HEK293T (cell line): ENCODE results near the gene PARVB.

ENCODE experiments used
- CTCF ChIA-PET: fragments of 350-600 bp; formaldehyde crosslinking; extraction: SDS; loops from one replicate; lab custom pipeline; 2021; ENCODE audit warnings: antibody characterized with exemption, inconsistent platforms; lab: Yijun Ruan, JAX
- POLR2A ChIA-PET: fragments of 350-600 bp; formaldehyde crosslinking; extraction: SDS; loops from one replicate; lab custom pipeline; 2020; ENCODE audit warnings: antibody characterized with exemption, inconsistent platforms; lab: Yijun Ruan, JAX
- DNase-seq: peaks from one replicate; pipeline ENCODE4 v3.0.0; 2012; ENCODE audit warnings: mixed read lengths; ENCODE audit errors: extremely low spot score
- ARNT ChIP-seq: fragments of 450-650 bp; IDR thresholded peaks from 2 replicates; pipeline ENCODE4 v1.6.1; 2017; ENCODE audit warnings: mild to moderate bottlenecking
- BHLHE40 ChIP-seq: fragments of 450-650 bp; IDR thresholded peaks from 2 replicates; pipeline ENCODE4 v1.6.1; 2016; ENCODE audit warnings: mild to moderate bottlenecking, moderate library complexity, borderline replicate concordance
- CTBP1 ChIP-seq: fragments of 450-650 bp; IDR thresholded peaks from 2 replicates; pipeline ENCODE4 v1.6.1; 2016; ENCODE audit warnings: borderline replicate concordance
- ELF4 ChIP-seq: fragments of 450-650 bp; IDR thresholded peaks from 2 replicates; pipeline ENCODE4 v1.6.1; 2017; ENCODE audit warnings: antibody characterized with exemption
- FOXA1 ChIP-seq: fragments of 450-650 bp; IDR thresholded peaks from 2 replicates; pipeline ENCODE4 v1.6.1; 2016; ENCODE audit warnings: mild to moderate bottlenecking
- FOXK2 ChIP-seq: fragments of 450-650 bp; IDR thresholded peaks from 2 replicates; pipeline ENCODE4 v1.6.1; 2016; ENCODE audit warnings: mild to moderate bottlenecking
- FOXM1 ChIP-seq: fragments of 450-650 bp; IDR thresholded peaks from 2 replicates; pipeline ENCODE4 v1.6.1; 2017; ENCODE audit warnings: mild to moderate bottlenecking, borderline replicate concordance
- HDGF ChIP-seq: fragments of 450-650 bp; IDR thresholded peaks from 2 replicates; pipeline ENCODE4 v1.6.1; 2017; ENCODE audit warnings: antibody characterized with exemption, borderline replicate concordance
- L3MBTL2 ChIP-seq: fragments of 450-650 bp; conservative IDR thresholded peaks from 2 replicates; pipeline ENCODE4 v1.6.1; 2016; ENCODE audit warnings: mild to moderate bottlenecking
- LEF1 ChIP-seq: fragments of 450-650 bp; IDR thresholded peaks from 2 replicates; pipeline ENCODE4 v1.6.1; 2017; ENCODE audit warnings: mild to moderate bottlenecking, borderline replicate concordance
- NFRKB ChIP-seq: fragments of 450-650 bp; IDR thresholded peaks from 2 replicates; pipeline ENCODE4 v1.6.1; 2016; ENCODE audit warnings: mild to moderate bottlenecking, moderate library complexity
- SP1 ChIP-seq: fragments of 450-650 bp; IDR thresholded peaks from 2 replicates; pipeline ENCODE4 v1.6.1; 2017
- SUZ12 ChIP-seq: fragments of 450-650 bp; IDR thresholded peaks from 2 replicates; pipeline ENCODE4 v1.6.1; 2016; ENCODE audit warnings: mild to moderate bottlenecking
- TARDBP ChIP-seq: fragments of 450-650 bp; IDR thresholded peaks from 2 replicates; pipeline ENCODE4 v1.6.1; 2016
- ZNF384 ChIP-seq: fragments of 450-650 bp; IDR thresholded peaks from 2 replicates; pipeline ENCODE4 v1.6.1; 2016
- TF ChIP-seq, protein P1 (sequence below): fragments of 450-650 bp; IDR thresholded peaks from 2 replicates; pipeline ENCODE4 v1.6.1; 2016

PARVB gene

DNA sequence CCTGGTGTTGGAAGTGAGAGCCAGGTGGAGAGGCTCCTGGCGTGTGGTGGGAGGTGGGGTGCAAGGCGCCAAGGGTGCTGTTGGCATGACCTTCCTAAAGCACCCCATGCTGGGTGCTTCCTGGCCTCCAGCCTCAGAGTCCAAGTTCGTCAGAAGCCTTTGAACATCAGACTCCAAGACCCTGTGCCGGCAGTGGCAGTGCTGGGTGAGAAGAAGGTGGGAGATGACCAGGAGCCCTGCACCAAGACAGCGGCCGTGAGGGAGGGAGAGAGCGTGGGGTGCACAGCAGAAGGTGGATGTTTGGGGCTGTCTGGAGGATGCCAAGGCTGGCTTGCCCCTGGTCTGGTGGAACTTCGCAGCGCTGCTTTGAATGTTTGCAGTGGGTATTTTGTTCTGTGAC is 29.7 kb upstream of the PARVB start:
- DNase-seq, result no peak
- POLR2A ChIA-PET, result interaction anchor here (1.0 kb wide), 1 partner anchor 54 kb away, joined by 3 read pairs; no protein-coding TSS in a partner anchor
- CTCF ChIA-PET, result interaction anchor here (0.7 to 1.7 kb wide), 4 partner anchors 48 to 631 kb away, joined by 3 to 7 read pairs (median 4); no protein-coding TSS in a partner anchor
- TF ChIP-seq SP1 (no peak), ARNT (no peak)

DNA sequence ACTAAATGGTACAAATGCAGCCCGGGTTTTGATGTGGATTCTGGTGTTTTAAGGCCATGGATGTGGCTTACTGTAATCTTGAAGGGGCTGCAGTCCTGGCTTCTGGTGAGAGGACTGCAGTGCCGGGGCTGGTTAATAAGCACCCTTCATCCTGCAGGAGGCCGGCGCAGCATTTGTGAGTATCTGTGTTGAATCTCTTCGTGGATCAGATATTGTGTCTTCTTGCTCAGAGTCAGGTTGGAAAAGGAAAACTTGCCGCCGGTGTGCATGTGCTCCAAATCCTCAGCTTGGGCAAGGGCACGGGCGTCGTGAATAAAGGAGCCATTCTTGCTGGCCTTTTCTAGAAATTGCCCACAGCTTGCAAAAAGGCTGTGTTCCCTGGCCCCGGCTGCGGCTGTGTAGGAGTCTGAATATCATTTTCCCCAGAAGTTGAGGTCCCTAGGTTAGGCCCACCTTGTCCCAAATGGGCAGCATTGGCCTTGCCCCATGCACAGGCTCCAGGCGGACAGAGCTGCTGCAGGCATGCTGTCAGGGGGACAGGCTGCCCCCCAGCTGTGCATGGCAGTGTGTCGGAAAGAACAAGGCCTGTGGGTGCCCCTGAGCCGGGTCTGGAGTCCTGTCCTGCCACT is 28.9 kb upstream of the PARVB start:
- ChIA-PET POLR2A (no interaction called here), CTCF (interaction anchor here (0.6 kb wide), 1 partner anchor 17 kb away, joined by 3 read pairs; no protein-coding TSS in a partner anchor)
- no peak for DNase-seq
- TF ChIP-seq FOXA1 (no peak), FOXK2 (no peak), NFRKB (no peak), FOXM1 (no peak), HDGF (no peak), TARDBP (no peak), LEF1 (no peak), ZNF384 (no peak), BHLHE40 (no peak), CTBP1 (no peak), SUZ12 (no peak), ARNT (no peak), L3MBTL2 (no peak), ELF4 (no peak), SP1 (no peak)
- TF ChIP-seq, protein P1, sequence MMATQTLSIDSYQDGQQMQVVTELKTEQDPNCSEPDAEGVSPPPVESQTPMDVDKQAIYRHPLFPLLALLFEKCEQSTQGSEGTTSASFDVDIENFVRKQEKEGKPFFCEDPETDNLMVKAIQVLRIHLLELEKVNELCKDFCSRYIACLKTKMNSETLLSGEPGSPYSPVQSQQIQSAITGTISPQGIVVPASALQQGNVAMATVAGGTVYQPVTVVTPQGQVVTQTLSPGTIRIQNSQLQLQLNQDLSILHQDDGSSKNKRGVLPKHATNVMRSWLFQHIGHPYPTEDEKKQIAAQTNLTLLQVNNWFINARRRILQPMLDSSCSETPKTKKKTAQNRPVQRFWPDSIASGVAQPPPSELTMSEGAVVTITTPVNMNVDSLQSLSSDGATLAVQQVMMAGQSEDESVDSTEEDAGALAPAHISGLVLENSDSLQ, result no peak

DNA sequence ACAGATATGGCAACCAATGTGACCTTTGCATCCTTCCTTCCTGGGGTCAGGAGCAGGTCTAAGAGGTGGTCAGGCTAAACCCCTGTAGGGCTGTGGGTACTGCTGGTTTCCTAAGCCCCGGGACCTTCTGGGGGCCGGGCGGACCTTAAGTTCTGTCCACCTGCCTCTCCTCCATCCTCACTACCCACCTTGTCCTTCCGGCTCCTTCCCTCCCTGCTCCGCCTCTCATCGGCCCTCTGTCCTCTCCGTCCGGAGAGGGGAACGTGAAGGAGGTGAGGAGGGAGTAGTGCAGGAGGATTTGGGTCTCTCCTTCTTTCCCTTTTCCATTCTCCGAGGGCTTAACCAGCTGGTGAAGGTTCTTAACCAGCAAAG is 28.3 kb upstream of the PARVB start:
- ChIA-PET POLR2A (no interaction called here), CTCF (interaction anchor here (0.6 kb wide), 1 partner anchor 17 kb away, joined by 3 read pairs; no protein-coding TSS in a partner anchor)
- DNase-seq, result no peak
- TF ChIP-seq ELF4, result no peak
- TF ChIP-seq SP1, result no peak
- no peak for TF ChIP-seq HDGF
- TF ChIP-seq CTBP1, result no peak
- no peak for TF ChIP-seq ARNT
- no peak for TF ChIP-seq TARDBP
- TF ChIP-seq FOXA1, result no peak
- no peak for TF ChIP-seq FOXK2
- TF ChIP-seq ZNF384, result no peak
- no peak for TF ChIP-seq FOXM1
- TF ChIP-seq, protein P1, result no peak
- no peak for TF ChIP-seq LEF1
- TF ChIP-seq SUZ12, result no peak
- no peak for TF ChIP-seq BHLHE40
- no peak for TF ChIP-seq NFRKB
- no peak for TF ChIP-seq L3MBTL2

DNA sequence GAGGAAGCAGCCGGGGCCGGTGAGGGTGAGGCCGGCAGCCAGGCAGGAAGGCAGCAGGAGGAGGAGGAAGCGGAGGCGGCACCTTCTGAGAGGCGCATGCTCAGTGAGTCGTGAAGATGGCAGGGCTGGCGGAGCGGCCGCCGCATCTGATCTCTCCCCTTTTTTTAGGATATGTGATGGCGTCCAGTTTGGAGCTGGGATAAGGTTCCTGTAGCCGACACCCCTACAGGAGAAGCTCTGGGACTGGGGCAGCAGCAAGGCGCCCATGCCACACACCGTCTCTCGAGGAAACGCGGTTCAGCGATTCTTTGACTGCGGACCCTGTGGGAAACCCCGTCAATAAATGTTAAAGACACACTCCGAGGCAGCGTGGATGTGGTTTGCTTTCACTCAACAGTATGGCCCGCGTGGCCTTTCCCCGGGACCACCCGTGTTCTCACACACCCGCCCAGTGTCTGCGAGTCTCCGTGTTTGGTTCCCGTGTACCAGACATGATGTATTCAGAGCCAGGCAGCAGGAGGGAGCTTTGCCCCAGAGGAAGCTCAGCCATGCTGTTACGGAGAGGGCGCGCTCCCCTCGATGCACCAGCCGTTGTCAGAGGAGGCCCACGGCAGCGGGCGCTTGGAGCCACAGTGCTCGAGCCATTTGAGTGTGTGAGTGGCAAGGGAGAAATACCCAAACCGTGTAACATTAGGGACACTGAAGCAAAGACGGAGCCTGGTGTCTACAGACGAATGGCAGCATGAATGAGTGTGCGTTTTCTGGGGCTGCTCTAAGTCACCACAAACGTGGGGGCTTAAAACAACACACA is 27.7 kb upstream of the PARVB start:
- no peak for TF ChIP-seq ZNF384
- no peak for TF ChIP-seq SP1
- no peak for TF ChIP-seq ELF4
- DNase-seq, result no peak
- CTCF ChIA-PET, result no interaction called here
- POLR2A ChIA-PET, result no interaction called here

DNA sequence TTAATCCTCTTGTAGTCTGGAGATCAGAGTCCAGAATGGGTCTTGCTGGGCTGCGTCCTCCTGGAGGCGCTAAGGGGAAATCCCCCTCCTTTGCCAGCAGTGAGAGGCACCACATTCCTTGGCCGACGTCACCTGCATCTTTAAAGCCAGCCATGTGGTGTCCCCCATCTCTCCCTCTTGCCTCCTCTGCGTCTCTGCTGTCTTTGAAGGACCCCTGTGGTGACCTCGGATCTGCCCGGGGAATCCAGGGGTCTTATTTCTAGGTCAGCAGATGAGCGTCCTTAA is 27.2 kb upstream of the PARVB start:
- DNase-seq, result no peak
- POLR2A ChIA-PET, result no interaction called here
- TF ChIP-seq FOXA1, result no peak
- no peak for TF ChIP-seq CTBP1
- TF ChIP-seq, protein P1, result no peak
- TF ChIP-seq L3MBTL2, result no peak
- TF ChIP-seq SP1, result no peak
- no peak for TF ChIP-seq ELF4
- no peak for TF ChIP-seq ARNT
- no peak for TF ChIP-seq FOXM1
- CTCF ChIA-PET, result no interaction called here

DNA sequence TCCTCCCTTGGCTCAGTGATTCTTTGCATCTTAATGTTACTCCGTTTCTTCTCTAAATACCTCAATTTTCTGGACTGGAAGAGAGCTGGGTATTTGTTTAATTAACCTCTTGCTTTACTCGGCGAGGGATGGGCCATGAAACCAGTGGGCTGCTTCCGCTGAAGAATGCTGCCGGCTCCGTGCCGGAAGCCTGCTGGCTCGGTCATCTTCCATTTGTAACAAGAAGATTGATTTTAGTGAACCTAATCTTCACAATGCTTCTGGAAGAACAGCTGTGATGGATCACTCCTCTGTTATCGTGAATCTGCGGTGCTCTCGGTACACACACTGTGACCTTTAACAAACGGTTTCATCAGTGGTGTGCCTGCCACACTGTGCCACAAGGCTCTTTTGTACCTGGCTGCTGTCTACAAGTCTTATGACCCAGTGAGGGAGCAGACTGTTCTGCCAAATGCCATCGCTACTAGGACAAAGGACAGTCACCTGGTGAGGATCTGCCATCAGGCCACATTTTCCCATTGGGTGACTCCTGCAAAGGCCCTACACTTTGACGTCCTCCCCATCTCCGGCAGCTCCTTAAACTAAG is 25.3 kb upstream of the PARVB start:
- no peak for DNase-seq
- TF ChIP-seq, protein P1, result no peak
- TF ChIP-seq LEF1 (no peak), CTBP1 (no peak), FOXM1 (no peak), ZNF384 (no peak)
- CTCF ChIA-PET, result interaction anchor here (1.2 to 1.3 kb wide), 2 partner anchors 625 to 627 kb away, joined by 4 read pairs; no protein-coding TSS in a partner anchor
- POLR2A ChIA-PET, result no interaction called here
